Mammary epithelial cell (primary cell): ENCODE measurements around the gene RTN4IP1.

ENCODE experiments used
- CTCF ChIP-seq, 2 donors: IDR thresholded peaks in 1 of 2; conservative IDR thresholded peaks in 1 of 2; 2 replicates each; pipeline ENCODE4 v1.5.1; 2011 to 2012; ENCODE audit warnings: inconsistent platforms in 2 of 2, low read length in 2 of 2, mild to moderate bottlenecking in 2 of 2, control low read depth in 1 of 2, low read depth in 1 of 2; ENCODE audit not compliant: insufficient read depth in 1 of 2; ENCODE audit errors: extremely low read depth in 1 of 2
- EZH2 ChIP-seq: IDR thresholded peaks from 2 replicates; pipeline ENCODE4 v1.6.1; 2012; ENCODE audit warnings: low read length, inconsistent platforms, borderline replicate concordance

- TF ChIP-seq CTCF (conservative IDR thresholded peaks at IDR 0.05 in 1 of 2, IDR thresholded peaks at IDR 0.05 in 1 of 2; ENCODE audit: extremely low read depth in 1 of 2, insufficient read depth in 1 of 2, low read depth in 1 of 2, low read length in 2 of 2) (no peak), EZH2 (no peak)
Observed at GRCh38 chr6:106527979-106528378, 101.3 kb downstream of the RTN4IP1 start.
